NCI-H226 (cell line): ENCODE results near the gene CD38.

Source experiments
- DNase-seq: peaks from one replicate; pipeline ENCODE4 v3.0.0-alpha.2; 2015

Gene CD38

GRCh38 chr4:15765391-15765790 lies 12.7 kb upstream of the CD38 start:
- no peak for DNase-seq

- no peak for DNase-seq
These were observed 12.0 kb upstream of the CD38 start for GRCh38 chr4:15765910-15766697.

DNA sequence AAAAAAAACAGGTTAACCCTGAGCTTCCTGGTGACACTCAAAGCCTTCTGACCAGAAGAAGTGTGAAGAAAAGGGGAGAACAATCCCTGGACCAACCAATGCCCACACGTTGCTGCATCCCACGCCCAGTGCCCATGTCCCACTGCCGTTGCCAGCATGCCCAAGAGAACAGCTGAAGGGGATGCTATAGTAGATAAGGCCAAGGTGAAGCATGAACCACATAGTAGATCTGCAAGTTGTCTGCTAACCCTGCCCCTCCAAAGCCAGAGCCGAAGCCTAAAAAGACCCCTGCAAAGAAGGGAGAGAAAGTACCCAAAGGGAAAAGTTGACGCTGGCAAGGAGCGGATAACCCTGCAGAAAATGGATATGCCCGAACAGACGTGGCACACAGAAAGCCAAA lies 11.3 kb upstream of the CD38 start:
- DNase-seq = no peak

GRCh38 chr4:15769202-15769601 lies 8.9 kb upstream of the CD38 start:
- no peak for DNase-seq

- no peak for DNase-seq
These were observed 6.7 kb upstream of the CD38 start for GRCh38 chr4:15771216-15772058.

DNA sequence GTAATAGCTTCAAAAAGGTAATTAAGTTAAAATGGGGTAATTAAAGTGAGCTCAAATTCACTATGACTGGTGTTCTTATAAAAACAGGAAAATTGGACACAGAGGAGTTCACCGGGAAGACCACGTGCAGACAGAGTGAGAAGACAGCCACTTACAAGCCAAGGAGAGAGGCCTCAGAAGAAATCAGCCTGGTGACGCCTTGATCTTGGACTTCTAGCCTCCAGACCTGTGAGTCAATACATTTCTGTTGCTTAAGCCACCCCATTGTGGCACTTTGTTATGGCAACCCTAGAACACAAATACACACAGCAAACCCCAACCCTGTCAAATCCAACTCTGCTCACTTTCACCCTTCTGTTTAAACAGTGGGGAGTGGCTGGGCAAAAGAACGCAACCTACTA lies 4.1 kb upstream of the CD38 start:
- DNase-seq = no peak

DNA sequence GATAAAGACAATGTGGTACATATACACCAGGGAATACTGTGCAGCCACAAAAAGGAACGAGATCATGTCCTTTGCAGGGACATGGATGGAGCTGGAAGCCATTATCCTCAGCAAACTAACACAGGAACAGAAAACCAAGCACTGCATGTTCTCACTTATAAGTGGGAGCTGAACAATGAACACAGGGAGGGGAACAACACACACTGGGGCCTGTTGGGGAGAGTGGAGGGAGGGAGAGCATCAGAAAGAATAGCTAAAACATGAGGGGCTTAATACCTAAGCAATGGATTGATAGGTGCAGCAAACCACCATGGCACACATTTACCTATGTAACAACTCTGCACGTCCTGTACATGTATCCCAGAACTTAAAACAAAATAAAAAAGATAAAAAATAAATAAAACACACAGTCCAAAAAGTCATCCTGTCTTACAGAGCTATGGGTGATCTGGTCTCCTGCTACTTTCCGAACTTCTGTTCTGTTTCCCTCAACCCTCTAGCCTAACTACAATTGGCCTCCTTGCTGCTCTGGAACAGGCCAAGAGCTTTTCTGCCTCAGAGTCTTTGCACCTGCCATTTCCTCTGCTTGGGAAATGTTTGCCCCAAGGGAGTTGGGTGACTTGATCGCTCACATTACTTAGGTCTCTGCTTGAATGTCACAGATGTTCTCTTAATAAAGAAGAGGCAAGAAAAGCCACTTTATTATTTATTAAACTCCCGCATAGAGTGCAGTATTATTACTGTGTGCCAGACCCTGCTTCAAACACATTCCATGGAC lies 1.1 kb upstream of the CD38 start:
- no peak for DNase-seq

GRCh38 chr4:15777697-15778288 lies 335 bp upstream of the CD38 start:
- no peak for DNase-seq

GRCh38 chr4:15779306-15779705 lies 1.2 kb downstream of the CD38 start:
- no peak for DNase-seq

- DNase-seq = no peak
These were observed 1.7 kb downstream of the CD38 start for GRCh38 chr4:15779809-15780208.

DNA sequence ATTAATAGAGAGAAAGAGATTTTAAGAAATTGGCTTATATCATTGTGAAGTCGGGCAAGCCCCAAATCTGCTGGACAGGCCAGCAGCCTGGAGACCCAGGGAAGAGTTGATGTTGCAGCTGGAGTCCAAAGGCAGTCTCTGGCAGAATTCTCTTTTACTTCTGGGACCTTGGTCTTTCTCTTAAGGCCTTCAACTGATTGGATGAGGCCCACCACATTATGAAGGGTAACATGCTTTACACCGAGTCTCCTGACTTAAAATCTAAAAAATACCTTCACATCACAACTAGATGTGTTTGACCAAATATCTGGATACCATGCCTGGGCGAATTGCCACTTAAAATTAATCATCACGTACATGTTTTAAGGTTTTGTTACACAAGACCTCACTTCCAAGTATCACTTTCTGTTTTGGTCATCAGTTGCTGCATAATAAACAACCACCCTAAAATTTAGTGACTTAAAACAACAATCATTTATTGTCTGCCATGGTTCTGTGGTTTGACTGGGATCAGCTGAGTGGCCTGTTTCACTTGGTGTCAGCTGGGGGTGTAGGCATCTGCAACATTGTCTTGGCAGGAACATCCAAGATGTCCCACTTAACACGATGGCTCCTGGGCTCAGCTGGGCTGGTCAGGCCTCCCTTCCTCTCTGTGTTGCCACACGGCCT lies 3.4 kb downstream of the CD38 start:
- no peak for DNase-seq

GRCh38 chr4:15783676-15784075 lies 5.5 kb downstream of the CD38 start:
- DNase-seq = no peak

DNA sequence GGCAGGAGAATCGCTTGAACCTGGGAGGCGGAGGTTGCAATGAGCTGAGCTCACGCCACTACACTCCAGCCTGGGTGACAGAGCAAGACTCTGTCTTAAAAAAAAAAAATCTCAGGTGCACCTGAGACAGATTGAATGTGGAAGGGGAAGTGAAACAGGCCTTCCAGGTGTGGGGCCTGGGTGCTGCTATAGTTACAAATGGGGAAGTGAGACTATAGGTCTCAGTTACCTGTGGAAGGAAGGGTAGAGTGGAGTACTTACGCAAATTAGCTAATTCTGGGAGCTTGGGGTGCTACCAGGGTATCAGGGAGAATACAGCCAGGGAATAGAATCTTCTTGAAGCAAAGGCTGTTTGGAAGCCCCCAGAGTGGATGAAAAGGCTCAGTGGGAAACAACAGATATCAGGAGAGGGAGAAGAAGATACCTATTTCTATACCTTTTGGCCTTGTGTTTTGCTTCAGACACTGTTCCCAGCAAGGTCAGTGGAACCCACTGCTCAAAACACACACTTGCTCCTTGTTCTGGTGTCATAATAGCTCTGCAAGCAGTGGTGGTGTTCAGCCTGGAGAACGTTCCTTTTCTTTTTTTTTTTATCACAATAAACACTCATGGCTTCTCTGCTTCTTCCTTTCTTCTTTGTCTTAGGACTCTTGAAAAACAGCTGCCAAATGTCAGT lies 7.0 kb downstream of the CD38 start:
- DNase-seq = no peak

DNA sequence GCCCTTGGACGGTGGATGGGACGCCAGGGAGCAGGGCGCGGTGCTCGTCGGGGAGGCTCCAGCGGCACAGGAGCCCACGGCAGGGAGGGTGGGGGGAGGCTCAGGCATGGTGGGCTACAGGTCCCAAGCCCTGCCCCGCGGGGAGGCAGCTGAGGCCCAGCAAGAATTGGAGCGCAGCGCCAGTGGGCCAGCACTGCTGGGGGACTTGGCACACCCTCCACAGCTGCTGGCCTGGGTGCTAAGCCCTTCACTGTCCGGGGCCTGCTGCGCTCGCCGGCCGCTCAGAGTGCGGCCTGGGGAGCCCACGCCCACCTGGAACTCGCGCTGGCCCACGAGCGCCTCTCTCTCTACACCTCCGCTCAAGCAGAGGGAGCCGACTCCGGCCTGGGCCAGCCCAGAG lies 8.6 kb downstream of the CD38 start:
- no peak for DNase-seq

GRCh38 chr4:15792974-15793373 lies 14.8 kb downstream of the CD38 start:
- DNase-seq = no peak

DNA sequence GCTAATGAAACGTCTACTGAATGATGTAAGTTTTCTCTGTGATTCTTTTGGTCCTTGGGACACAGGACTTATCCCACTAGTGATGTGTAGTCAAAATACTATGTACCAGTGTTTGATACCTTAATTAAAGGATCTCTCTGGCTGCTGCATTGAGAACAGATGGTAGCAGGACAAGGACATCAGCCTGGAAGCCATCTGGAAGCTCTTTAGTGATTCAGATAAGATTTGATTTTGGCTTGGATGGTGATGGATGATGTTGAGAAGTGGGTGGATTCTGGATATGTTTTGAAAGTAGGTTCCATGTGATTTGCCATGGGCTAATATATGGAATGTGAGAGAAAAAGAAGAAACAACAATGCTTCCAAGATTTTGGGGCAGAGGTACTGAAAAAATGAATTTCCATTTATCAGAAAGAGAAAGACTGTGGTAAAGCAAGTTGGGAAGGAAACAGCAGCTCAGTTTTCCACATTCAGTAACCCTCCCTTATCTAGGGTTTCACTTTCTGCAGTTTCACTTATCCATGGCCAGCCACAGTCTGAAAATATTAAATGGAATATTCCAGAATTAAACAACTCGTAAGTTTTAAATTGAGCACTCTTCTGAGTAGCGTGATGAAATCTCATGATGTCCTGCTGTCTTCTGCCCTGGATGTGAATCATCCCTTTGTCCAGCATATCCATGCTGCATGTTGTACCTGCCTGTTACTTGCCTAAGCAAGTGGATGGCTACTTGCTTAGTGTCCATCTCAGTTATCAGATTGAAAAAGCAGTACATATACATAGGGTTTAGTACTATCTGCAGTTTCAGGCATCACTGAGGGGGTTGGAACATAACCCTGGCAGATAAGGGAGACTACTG lies 15.6 kb downstream of the CD38 start:
- DNase-seq = no peak

DNA sequence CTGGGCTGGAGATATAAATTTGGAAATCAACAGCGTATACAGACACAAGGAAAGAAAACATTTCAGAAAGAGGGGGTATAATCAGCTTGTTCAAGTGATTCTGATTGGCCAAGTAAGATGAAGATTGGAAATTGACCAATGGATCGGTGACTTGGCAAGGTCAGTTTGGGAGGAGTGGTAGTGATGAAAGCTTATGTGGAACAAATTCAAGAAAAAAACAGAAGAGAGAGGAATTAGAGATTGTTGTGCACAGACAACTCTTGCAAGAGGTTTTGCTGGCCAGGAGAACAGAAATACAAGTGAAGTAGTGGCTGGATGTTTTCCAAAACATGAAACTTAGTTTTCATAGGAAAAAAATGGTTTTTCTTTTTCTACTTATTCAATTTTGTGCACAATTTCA lies 16.3 kb downstream of the CD38 start:
- no peak for DNase-seq

- DNase-seq = no peak
These were observed 16.8 kb downstream of the CD38 start for GRCh38 chr4:15794905-15795304.

DNA sequence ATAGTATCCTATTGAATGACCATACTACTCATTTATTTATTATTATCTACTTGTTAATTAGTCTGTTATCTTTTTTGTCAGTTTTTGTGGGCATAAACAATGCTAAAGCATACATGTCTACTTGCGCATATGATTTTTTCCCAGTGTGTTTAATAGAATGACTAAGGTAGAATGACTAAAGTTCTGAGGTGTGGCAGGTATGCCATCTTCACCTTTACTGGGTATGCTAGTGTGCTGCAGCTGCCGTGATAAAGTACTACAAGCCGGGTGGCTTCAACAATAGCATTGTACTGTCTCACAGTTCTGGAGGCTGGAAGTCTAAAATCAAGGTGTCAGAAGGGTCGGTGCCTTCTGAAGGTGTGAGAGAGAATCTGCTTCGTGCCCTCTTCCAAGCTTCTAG lies 19.2 kb downstream of the CD38 start:
- DNase-seq = no peak

DNA sequence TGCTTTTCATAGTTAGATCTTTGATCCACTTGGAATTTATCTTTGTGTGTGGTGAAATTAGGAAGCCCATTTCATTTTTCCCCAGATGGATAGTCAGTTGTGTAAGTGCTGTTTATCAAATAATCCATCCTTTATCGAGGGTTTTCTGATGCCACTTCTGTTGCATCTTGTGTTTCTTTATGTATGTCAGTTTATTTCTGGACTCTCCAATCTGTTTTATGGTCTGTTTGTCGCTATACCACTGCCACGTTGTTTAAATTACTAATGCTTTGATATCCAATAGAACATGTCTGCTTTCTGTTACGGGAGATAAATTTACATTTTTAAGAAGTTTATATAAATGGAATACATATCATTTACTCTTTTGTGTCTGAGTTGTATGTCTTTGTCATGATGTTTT lies 21.0 kb downstream of the CD38 start:
- DNase-seq = no peak

DNA sequence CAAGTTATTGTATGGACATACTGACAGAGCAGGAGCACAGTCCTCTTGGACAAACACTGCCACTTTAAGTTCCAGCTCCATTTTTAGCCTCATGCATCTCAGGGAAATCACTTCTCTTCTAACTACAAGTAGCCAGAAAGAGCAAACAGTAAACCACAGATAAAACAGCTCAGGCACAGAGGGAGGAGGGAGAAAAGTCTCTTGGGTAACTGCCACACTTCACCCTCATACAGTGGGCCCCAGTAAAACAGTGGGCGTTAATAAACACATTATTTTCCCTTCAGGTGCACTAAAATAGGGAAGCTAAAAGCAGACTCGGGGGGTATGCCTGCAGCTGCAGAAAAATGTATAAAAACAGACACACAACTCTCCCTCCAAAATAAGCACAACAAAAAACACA lies 21.6 kb downstream of the CD38 start:
- DNase-seq = no peak
